GM12874 (cell line): ENCODE measurements around the gene PARVB.

ENCODE experiments used
- TF ChIP-seq, protein P1 (sequence below): IDR thresholded peaks from 2 replicates; pipeline ENCODE4 v1.5.1; 2011; ENCODE audit warnings: low read depth, mild to moderate bottlenecking, control low read depth, low read length, moderate library complexity; ENCODE audit not compliant: insufficient read depth

PARVB gene

DNA sequence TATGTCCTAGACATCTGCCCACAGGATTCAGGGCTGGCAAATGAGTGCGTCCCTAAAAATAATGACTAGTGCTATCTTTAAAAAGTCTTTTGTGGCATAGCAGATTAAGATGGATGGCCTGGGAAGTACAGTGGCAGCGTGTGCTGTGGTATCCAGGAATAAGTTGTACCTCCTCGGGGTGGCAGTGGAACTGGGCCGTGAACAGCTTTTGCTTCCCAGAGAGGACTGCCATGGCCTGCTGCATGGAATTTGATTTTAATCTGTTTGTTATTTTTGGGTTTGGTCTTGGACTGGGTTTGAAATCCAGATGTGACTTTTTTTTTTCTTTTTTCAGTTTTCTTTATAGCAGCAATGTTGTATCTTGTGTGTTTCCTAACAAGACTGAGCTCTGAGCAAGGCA lies 85.3 kb downstream of the PARVB start:
- TF ChIP-seq, protein P1, sequence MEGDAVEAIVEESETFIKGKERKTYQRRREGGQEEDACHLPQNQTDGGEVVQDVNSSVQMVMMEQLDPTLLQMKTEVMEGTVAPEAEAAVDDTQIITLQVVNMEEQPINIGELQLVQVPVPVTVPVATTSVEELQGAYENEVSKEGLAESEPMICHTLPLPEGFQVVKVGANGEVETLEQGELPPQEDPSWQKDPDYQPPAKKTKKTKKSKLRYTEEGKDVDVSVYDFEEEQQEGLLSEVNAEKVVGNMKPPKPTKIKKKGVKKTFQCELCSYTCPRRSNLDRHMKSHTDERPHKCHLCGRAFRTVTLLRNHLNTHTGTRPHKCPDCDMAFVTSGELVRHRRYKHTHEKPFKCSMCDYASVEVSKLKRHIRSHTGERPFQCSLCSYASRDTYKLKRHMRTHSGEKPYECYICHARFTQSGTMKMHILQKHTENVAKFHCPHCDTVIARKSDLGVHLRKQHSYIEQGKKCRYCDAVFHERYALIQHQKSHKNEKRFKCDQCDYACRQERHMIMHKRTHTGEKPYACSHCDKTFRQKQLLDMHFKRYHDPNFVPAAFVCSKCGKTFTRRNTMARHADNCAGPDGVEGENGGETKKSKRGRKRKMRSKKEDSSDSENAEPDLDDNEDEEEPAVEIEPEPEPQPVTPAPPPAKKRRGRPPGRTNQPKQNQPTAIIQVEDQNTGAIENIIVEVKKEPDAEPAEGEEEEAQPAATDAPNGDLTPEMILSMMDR, result no peak

DNA sequence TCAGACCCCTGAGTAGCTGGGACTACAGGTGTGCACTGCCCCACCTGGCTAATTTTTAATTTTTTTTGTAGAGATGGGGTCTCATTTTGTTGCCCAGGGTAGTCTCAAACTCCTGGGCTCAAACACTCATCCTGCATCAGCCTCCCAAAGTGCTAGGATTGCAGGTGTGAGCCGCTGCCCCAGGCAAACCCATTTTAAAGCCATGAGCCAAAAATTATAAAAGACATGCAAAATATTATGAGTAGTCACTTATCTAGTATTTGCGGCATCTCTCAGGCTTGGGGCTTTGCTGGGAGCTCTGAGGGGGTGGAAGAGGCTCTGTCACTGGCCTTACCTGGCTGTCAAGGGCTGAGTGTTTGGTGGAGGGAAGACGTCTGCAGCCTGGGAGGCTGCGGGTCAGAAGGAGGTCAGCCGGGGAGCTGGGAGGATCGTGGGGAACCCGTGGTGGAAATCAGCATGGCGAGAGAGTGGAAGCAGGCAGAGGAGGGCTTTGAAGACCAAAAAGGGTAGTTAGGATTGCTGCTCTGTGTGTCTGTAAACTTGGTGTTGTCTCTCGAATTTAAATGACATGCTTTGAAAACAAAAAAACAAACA lies 87.6 kb downstream of the PARVB start:
- TF ChIP-seq, protein P1, result no peak

DNA sequence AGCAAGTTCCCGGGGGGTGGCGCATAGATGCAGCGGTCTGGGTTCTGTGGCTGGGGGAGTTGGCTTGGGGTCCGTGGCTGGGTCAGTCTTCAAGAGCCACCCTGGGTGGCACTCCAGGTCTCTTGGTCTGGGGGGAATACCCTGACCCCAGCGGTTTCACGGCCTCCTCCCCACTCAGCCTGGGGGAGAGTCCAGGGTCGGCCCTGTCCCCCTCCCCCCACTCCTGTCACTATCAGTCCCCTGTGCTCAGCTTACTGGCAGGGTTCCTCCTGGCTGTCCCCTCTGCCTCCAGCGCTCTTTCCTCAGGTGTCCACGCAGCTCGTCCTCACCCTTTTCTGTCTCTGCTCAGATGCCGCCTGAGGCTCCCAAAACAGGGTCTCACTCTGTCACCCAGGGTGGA lies 88.1 kb downstream of the PARVB start:
- TF ChIP-seq, protein P1, result no peak

DNA sequence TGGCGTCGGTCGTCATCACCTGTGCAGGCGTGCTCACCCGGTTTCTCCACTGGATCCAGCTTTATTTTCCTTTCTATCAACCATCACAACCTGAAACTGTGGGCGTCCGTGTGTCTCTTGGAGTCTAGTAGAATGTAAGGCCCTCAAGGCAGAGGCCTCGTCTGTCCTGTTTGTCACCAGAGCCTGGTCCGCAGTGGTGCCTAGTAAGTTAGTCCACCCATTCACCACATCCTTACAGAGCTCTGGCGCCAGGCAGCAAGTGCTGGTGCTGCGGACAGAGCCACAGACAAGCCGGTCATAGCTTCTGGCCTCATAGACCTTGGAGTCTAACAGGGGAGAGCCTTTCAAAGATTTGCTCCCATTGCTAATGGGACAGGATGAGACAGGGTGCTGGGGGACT lies 92.2 kb downstream of the PARVB start:
- TF ChIP-seq, protein P1, result no peak

DNA sequence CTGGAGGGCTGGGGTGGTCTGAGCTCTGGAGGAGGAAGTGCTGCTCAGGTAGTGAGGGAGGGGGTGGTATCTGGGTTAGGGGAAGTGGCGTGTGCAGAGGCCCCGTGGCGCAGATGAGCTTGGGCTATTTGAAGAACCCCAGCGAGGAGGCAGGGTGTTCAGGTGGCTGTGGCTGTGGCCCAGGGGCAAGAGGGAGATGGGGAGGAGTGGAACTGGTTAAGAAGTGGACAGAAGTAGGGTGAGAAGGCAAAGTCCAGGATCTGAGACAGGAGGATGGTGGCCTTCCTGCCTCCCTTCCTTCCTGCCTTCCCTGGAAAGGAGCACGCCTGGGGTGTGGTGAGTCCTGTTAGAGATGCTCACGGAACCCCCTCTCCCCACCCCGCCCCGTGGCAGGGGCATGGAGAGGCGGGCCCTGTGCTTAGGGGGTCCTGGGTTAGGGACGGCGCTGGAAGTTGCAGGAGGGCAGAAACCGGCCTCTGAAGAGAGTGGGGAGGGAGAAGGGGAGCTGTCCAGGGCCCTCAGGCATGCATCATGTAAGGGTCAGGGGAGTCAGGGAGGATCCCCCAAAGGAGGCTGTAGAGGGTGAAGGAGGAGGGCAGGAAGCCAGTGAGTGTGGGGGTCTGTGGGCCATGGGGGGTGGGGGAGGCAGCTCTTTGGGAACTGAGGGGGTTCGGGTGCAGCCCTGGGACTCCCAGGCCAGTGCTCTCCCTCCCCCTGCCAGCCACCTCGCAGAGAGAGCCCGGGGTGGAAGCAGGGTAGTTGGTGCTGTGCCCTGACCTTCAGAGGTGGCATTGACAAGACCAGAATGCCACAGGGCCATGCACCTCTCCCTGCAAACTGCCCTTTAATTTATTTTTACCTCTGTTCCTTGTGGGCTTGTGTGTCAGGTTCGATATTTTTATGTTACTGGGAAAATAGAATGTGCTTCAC lies 92.9 kb downstream of the PARVB start:
- TF ChIP-seq, protein P1, result no peak

DNA sequence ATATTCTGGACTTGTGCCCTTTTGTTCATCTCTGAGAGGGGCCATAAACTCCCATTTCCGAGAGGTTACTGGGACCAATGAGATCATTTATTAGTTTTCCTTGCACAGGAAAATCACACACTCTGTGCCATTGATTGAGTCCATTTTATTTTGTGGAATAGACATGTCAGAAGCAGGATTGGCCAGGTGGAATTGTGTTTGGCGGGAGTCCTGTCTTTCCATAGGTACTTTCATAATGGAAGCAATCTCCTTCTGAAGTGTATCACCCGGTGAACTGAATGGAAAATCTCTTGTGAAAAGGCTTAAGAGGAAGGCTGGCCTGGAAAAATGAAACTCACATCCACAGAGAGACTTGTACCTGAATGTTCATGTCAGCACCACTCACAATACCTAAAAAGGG lies 93.6 kb downstream of the PARVB start:
- TF ChIP-seq, protein P1, result no peak

DNA sequence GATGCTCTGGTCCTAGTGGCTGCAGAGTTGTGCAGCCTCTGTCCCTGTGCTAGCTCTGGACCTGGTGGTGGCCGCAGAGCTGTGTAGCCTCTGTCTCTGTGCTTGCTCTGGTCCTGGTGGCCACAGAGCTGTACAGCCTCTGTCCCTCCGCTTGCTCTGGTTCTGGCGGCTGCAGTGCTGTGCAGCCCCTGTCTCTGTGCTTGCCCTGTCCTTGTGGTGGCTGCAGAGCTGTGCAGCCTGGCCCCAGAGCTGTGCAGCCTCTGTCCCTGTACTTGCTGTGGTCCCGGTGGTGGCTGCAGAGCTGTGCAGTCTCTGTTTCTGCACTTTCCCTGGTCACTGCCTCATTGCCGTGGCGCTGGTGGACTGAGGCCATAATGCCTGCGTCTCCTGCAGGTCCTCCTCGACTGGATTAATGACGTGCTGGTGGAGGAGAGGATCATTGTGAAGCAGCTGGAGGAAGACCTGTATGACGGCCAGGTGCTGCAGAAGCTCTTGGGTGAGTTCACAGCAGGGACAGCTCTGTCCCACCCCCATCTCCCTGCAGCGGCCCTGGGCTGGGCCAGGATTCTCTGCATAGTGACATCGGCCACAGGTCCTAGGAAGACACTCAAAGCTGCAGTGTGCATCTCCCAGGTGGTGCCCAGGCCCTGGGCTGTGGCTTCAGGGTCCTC lies 94.7 kb downstream of the PARVB start:
- TF ChIP-seq, protein P1, result no peak
